Panc1 (cell line): ENCODE data around the gene GPALPP1. TPM values are rescaled to one million over a fixed set of nuclear protein-coding genes. Genes with fewer than 3 reads are reported as not detected.

Experiments
- ATAC-seq: fragments of 200-7000 bp; cut with Tn5 transposase; 2 replicates; pipeline ENCODE4 v1.9.1; 2020; ENCODE audit warnings: mild to moderate bottlenecking, moderate library complexity
- BruUV-seq: library from RNA; stranded (reverse); fragments of 400-500 nt; replicated peaks from 2 replicates; lab custom pipeline; 2021; lab: Mats Ljungman, UMichigan
- CTCF ChIA-PET: fragments of 300-600 bp; sonication (Branson Sonifier 250); formaldehyde crosslinking; loops from one replicate; lab custom pipeline; 2022; ENCODE audit warnings: antibody characterized with exemption; lab: Charles Lee
- POLR2A ChIA-PET: fragments of 300-600 bp; sonication (Branson Sonifier 250); formaldehyde crosslinking; loops from one replicate; lab custom pipeline; 2022; ENCODE audit warnings: antibody characterized with exemption; lab: Charles Lee
- DNase-seq: peaks from one replicate; pipeline ENCODE4 v3.0.0-alpha.2; 2010; ENCODE audit warnings: low read depth, low spot score
- H3K27ac ChIP-seq: 2 replicates; pipeline ENCODE4 v1.5.1; 2011; ENCODE audit warnings: mild to moderate bottlenecking, low read length, inconsistent platforms
- H3K27me3 ChIP-seq: fragments of 200-500 bp; sonication (Bioruptor generic); 2 replicates; pipeline ENCODE4 v1.6.0; 2014; ENCODE audit warnings: low read length, inconsistent platforms; ENCODE audit not compliant: control insufficient read depth, insufficient read depth
- H3K36me3 ChIP-seq: fragments of 200-500 bp; sonication (Bioruptor generic); 2 replicates; pipeline ENCODE4 v1.5.1; 2014; ENCODE audit warnings: inconsistent platforms, mild to moderate bottlenecking, low read length, moderate library complexity; ENCODE audit not compliant: control insufficient read depth, insufficient read depth
- H3K4me1 ChIP-seq: 2 replicates; pipeline ENCODE4 v1.5.1; 2011; ENCODE audit warnings: inconsistent platforms, mild to moderate bottlenecking, low read length, moderate library complexity; ENCODE audit not compliant: control insufficient read depth, insufficient read depth
- H3K4me3 ChIP-seq, 2 experiments: 2 replicates each; pipeline ENCODE4 v1.5.1; 2011 to 2012; ENCODE audit warnings: low read depth in 2 of 2, low read length in 2 of 2, mild to moderate bottlenecking in 2 of 2, inconsistent platforms in 1 of 2, moderate library complexity in 1 of 2
- H3K9me3 ChIP-seq: fragments of 200-500 bp; sonication (Bioruptor generic); 2 replicates; pipeline ENCODE4 v1.5.1; 2014; ENCODE audit warnings: low read depth, mild to moderate bottlenecking, inconsistent platforms, low read length, moderate library complexity; ENCODE audit not compliant: control insufficient read depth, insufficient read depth
- CTCF ChIP-seq: fragments of 450-650 bp; IDR thresholded peaks from 2 replicates; pipeline ENCODE4 v1.5.1; 2017; ENCODE audit warnings: mild to moderate bottlenecking
- POLR2AphosphoS5 ChIP-seq: IDR thresholded peaks from 2 replicates; pipeline ENCODE4 v1.6.1; 2012; ENCODE audit warnings: mild to moderate bottlenecking, low read depth, low read length, moderate library complexity
- SIN3A ChIP-seq: IDR thresholded peaks from 2 replicates; pipeline ENCODE4 v1.6.1; 2012; ENCODE audit warnings: low read depth, mild to moderate bottlenecking, low read length, moderate library complexity, borderline replicate concordance; ENCODE audit not compliant: insufficient read depth
- TCF7L2 ChIP-seq: IDR thresholded peaks from 2 replicates; pipeline ENCODE4 v1.6.1; 2011; ENCODE audit warnings: mild to moderate bottlenecking, low read depth, low read length, inconsistent platforms
- in situ Hi-C: cut with HindIII; loops from 2 replicates; pipeline ENCODE4 v1.10.0; 2016; ENCODE audit warnings: low sequenced_read_pairs, low pct_unique_long_range_greater_than_20kb
- intact Hi-C: fragments of 100-400 bp; cut with micrococcal nuclease; formaldehyde crosslinking; loops from one replicate; pipeline ENCODE4 v1.10.0; 2022; ENCODE audit not compliant: unreplicated experiment
- total RNA-seq: library from RNA; stranded (reverse); gene quantifications from one replicate; pipeline ENCODE4 v1.2.1, GENCODE V29; 2021; ENCODE audit not compliant: unreplicated experiment
- TF ChIP-seq, protein P1 (sequence below), 2 experiments: IDR thresholded peaks; 2 replicates each; pipeline ENCODE4 v1.6.1; 2011 to 2012; ENCODE audit warnings: low read depth in 2 of 2, control low read depth in 1 of 2, low read length in 1 of 2, mild to moderate bottlenecking in 1 of 2, moderate library complexity in 1 of 2; ENCODE audit not compliant: insufficient read depth in 1 of 2

Gene GPALPP1
- total RNA-seq, 1 experiment from 2014 or later: 13.5 TPM

GRCh38 chr13:45078003-45078402, 88.7 kb downstream of the GPALPP1 start:
- H3K27me3 ChIP-seq: no peaks in the 10 kb centered on the region

More at GRCh38 chr13:45078003-45078402, 88.7 kb downstream of the GPALPP1 start:
- in situ Hi-C loops (no loop called here), intact Hi-C loops (no loop called here)
- no peak overlapping the region for H3K4me3 ChIP-seq
- ChIA-PET POLR2A (no interaction called here), CTCF (interaction anchor here (0.6 kb wide), 1 partner anchor 9 kb away, joined by 4 read pairs; no protein-coding TSS in a partner anchor)
- no TSS peak for BruUV-seq
- TF ChIP-seq SIN3A (no peak), TCF7L2 (no peak), CTCF (no peak), POLR2AphosphoS5 (no peak)
- TF ChIP-seq, protein P1, sequence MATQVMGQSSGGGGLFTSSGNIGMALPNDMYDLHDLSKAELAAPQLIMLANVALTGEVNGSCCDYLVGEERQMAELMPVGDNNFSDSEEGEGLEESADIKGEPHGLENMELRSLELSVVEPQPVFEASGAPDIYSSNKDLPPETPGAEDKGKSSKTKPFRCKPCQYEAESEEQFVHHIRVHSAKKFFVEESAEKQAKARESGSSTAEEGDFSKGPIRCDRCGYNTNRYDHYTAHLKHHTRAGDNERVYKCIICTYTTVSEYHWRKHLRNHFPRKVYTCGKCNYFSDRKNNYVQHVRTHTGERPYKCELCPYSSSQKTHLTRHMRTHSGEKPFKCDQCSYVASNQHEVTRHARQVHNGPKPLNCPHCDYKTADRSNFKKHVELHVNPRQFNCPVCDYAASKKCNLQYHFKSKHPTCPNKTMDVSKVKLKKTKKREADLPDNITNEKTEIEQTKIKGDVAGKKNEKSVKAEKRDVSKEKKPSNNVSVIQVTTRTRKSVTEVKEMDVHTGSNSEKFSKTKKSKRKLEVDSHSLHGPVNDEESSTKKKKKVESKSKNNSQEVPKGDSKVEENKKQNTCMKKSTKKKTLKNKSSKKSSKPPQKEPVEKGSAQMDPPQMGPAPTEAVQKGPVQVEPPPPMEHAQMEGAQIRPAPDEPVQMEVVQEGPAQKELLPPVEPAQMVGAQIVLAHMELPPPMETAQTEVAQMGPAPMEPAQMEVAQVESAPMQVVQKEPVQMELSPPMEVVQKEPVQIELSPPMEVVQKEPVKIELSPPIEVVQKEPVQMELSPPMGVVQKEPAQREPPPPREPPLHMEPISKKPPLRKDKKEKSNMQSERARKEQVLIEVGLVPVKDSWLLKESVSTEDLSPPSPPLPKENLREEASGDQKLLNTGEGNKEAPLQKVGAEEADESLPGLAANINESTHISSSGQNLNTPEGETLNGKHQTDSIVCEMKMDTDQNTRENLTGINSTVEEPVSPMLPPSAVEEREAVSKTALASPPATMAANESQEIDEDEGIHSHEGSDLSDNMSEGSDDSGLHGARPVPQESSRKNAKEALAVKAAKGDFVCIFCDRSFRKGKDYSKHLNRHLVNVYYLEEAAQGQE (IDR thresholded peaks at IDR 0.05; ENCODE audit: insufficient read depth in 1 of 2, low read depth in 2 of 2, low read length in 1 of 2): no peak
- no peaks in the 10 kb centered on the region for H3K4me1 ChIP-seq
- ATAC-seq (no peak), DNase-seq (no peak)
- H3K27ac ChIP-seq: no peak overlapping the region
- no peaks in the 10 kb centered on the region for H3K9me3 ChIP-seq
- no peaks in the 10 kb centered on the region for H3K36me3 ChIP-seq

Other genes with a start within 250 kb of the GPALPP1 start
- gene NUFIP1, start 67 bp upstream of the GPALPP1 start, total RNA-seq: 6.6 TPM
- 21.7 TPM for gene GTF2F2, start 131.0 kb downstream of the GPALPP1 start, total RNA-seq
- not detected for gene KCTD4, start 211.5 kb downstream of the GPALPP1 start, total RNA-seq